ENCODE measurements around the gene TMEM108. TPM values are rescaled to one million over a fixed set of nuclear protein-coding genes. Genes with fewer than 3 reads are reported as not detected.

Gene TMEM108
- total RNA-seq, 6 experiments from 2014 or later = 0.10 to 0.20 TPM; not detected in 4

GRCh38 chr3:133278260-133279043, 240.3 kb downstream of the TMEM108 start:
- Histone ChIP-seq H3K36me3 (no peaks in the 10 kb centered on the region), H3K27ac (no peak overlapping the region), H3K4me3 (no peak overlapping the region), H3K4me1 (no peaks in the 10 kb centered on the region), H3K9me3 (no peaks in the 10 kb centered on the region), H3K27me3 (no peaks in the 10 kb centered on the region)
- 84% methylated on average over 7 of the region's 7 CpGs for WGBS (ENCODE audit: insufficient coverage, low coverage, low lambda C conversion rate, missing lambda C conversion rate)
- TF ChIP-seq POLR2A (IDR thresholded peaks at IDR 0.05) = no peak
- TF ChIP-seq CTCF (IDR thresholded peaks at IDR 0.05) = no peak
- ATAC-seq (no peak), DNase-seq (no peak)
- intact Hi-C loops (cut with DNase I) = no loop called here

- intact Hi-C loops (cut with DNase I) = no loop called here
- H3K27ac ChIP-seq = no peak overlapping the region
- no peaks in the 10 kb centered on the region for H3K4me1 ChIP-seq
- H3K36me3 ChIP-seq = no peaks in the 10 kb centered on the region
- no peak for DNase-seq
- no peak for ATAC-seq
- 50% methylated on average over 1 of the region's 1 CpG for WGBS (ENCODE audit: insufficient coverage, low coverage, low lambda C conversion rate, missing lambda C conversion rate)
- H3K27me3 ChIP-seq = no peaks in the 10 kb centered on the region
- no peaks in the 10 kb centered on the region for H3K9me3 ChIP-seq
- H3K4me3 ChIP-seq = no peak overlapping the region
- TF ChIP-seq POLR2A (IDR thresholded peaks at IDR 0.05) (no peak), CTCF (IDR thresholded peaks at IDR 0.05) (no peak)
Observed at GRCh38 chr3:133280586-133280985, 242.4 kb downstream of the TMEM108 start.

- Histone ChIP-seq H3K27me3 (no peaks in the 10 kb centered on the region), H3K9me3 (no peaks in the 10 kb centered on the region), H3K36me3 (no peaks in the 10 kb centered on the region), H3K27ac (no peak overlapping the region), H3K4me1 (no peaks in the 10 kb centered on the region), H3K4me3 (no peak overlapping the region)
- WGBS (ENCODE audit: insufficient coverage, low coverage, low lambda C conversion rate, missing lambda C conversion rate) = 58% methylated on average over 4 of the region's 4 CpGs
- no peak for TF ChIP-seq CTCF (IDR thresholded peaks at IDR 0.05)
- TF ChIP-seq POLR2A (IDR thresholded peaks at IDR 0.05) = no peak
- DNase-seq (no peak), ATAC-seq (no peak)
- intact Hi-C loops (cut with DNase I) = no loop called here
Observed at GRCh38 chr3:133282236-133282635, 244.0 kb downstream of the TMEM108 start.

GRCh38 chr3:133283958-133284807, 246.0 kb downstream of the TMEM108 start:
- no peak for ATAC-seq
- Histone ChIP-seq H3K4me1 (no peaks in the 10 kb centered on the region), H3K27me3 (no peaks in the 10 kb centered on the region), H3K4me3 (no peak overlapping the region), H3K27ac (no peak overlapping the region), H3K9me3 (no peaks in the 10 kb centered on the region), H3K36me3 (no peaks in the 10 kb centered on the region)
- TF ChIP-seq POLR2A (IDR thresholded peaks at IDR 0.05) = no peak
- WGBS (ENCODE audit: insufficient coverage, low coverage, low lambda C conversion rate, missing lambda C conversion rate) = 41% methylated on average over 4 of the region's 4 CpGs
- DNase-seq = no peak
- intact Hi-C loops (cut with DNase I) = no loop called here

DNA sequence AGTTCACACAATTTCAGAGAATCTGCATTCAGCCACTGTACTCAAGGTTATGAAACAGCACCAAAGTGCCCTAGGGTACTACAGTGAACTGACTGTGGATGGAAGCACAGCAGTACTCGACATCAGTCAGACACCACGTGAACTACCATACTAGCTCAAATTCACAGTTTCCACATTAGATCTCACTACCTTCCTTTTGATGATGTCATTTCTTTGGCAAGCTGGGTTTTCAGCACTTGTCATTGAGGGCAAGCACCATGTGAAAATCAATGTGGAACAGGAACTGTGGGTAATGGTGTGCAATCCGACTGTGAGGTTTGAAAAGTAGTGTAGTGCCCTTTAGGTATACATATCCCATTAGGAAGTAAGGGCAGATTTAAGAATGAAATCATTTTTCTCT, 251.1 kb downstream of the TMEM108 start:
- 64% methylated on average over 3 of the region's 3 CpGs for WGBS (ENCODE audit: insufficient coverage, low coverage, low lambda C conversion rate, missing lambda C conversion rate)

More for the DNA sequence above, 251.1 kb downstream of the TMEM108 start:
- Histone ChIP-seq H3K4me1 (no peaks in the 10 kb centered on the region), H3K27ac (no peak overlapping the region), H3K4me3 (no peak overlapping the region), H3K36me3 (no peaks in the 10 kb centered on the region), H3K27me3 (no peaks in the 10 kb centered on the region), H3K9me3 (no peaks in the 10 kb centered on the region)
- TF ChIP-seq POLR2A (IDR thresholded peaks at IDR 0.05) = no peak
- DNase-seq (no peak), ATAC-seq (no peak)
- intact Hi-C loops (cut with DNase I) = no loop called here
